Neural cell (in vitro differentiated cells): ENCODE results near the gene ADK. TPM values are rescaled to one million over a fixed set of nuclear protein-coding genes. Genes with fewer than 3 reads are reported as not detected.

ENCODE experiments used
- H2AFZ ChIP-seq: fragments of 200-600, 300-800 bp; sonication (generic), shearing (Covaris generic); 2 replicates; pipeline ENCODE4 v1.6.0; 2014; ENCODE audit warnings: low read depth, mild to moderate bottlenecking, antibody characterized with exemption, low read length, moderate library complexity
- H3F3A ChIP-seq: fragments of 200-600 bp; shearing (Covaris generic); 2 replicates; pipeline ENCODE4 v1.6.1; 2016; ENCODE audit warnings: mild to moderate bottlenecking, moderate library complexity, mixed read lengths, antibody characterized with exemption, low read length; ENCODE audit not compliant: insufficient read depth, poor library complexity, severe bottlenecking
- H3K27ac ChIP-seq: fragments of 200-600, 300-800 bp; sonication (generic), shearing (Covaris generic); 2 replicates; pipeline ENCODE4 v1.5.1; 2014; ENCODE audit warnings: mild to moderate bottlenecking, low read length, moderate library complexity
- H3K27me3 ChIP-seq: fragments of 300-800, 200-600 bp; sonication (generic), shearing (Covaris generic); 2 replicates; pipeline ENCODE4 v1.6.0; 2014; ENCODE audit warnings: mild to moderate bottlenecking, low read depth, low read length, moderate library complexity; ENCODE audit not compliant: insufficient read depth
- H3K36me3 ChIP-seq: fragments of 300-800, 200-600 bp; sonication (generic), shearing (Covaris generic); 2 replicates; pipeline ENCODE4 v1.5.1; 2014; ENCODE audit warnings: mild to moderate bottlenecking, antibody characterized with exemption, low read length, moderate library complexity; ENCODE audit not compliant: insufficient read depth
- H3K4me2 ChIP-seq: fragments of 300-800, 200-600 bp; sonication (generic), shearing (Covaris generic); 2 replicates; pipeline ENCODE4 v1.6.0; 2014; ENCODE audit warnings: mild to moderate bottlenecking, low read length
- H3K4me3 ChIP-seq: fragments of 300-800, 200-600 bp; sonication (generic), shearing (Covaris generic); 2 replicates; pipeline ENCODE4 v1.5.1; 2014; ENCODE audit warnings: mild to moderate bottlenecking, low read length, moderate library complexity
- H3K79me2 ChIP-seq: fragments of 200-600 bp; shearing (Covaris generic); replicated peaks from 2 replicates; pipeline ENCODE4 v1.6.0; 2014; ENCODE audit warnings: mild to moderate bottlenecking, low read length, moderate library complexity; ENCODE audit not compliant: insufficient read depth
- H3K9ac ChIP-seq: fragments of 300-800, 200-600 bp; sonication (generic), shearing (Covaris generic); 2 replicates; pipeline ENCODE4 v1.6.1; 2016; ENCODE audit warnings: mild to moderate bottlenecking, low read length, mixed read lengths
- H3K9me2 ChIP-seq: fragments of 200-600 bp; shearing (Covaris generic); 2 replicates; pipeline ENCODE4 v1.6.1; 2016; ENCODE audit warnings: mild to moderate bottlenecking, low read length, mixed read lengths; ENCODE audit not compliant: insufficient read depth
- H3K9me3 ChIP-seq: fragments of 200-600, 300-800 bp; sonication (generic), shearing (Covaris generic); 2 replicates; pipeline ENCODE4 v1.6.1; 2016; ENCODE audit warnings: mild to moderate bottlenecking, mixed run types, low read length, moderate library complexity, mixed read lengths
- H4K20me1 ChIP-seq: fragments of 200-600 bp; shearing (Covaris generic); 2 replicates; pipeline ENCODE4 v1.6.1; 2016; ENCODE audit warnings: mild to moderate bottlenecking, mixed run types; ENCODE audit not compliant: insufficient read depth
- EP300 ChIP-seq: fragments of 450-650 bp; conservative IDR thresholded peaks from 2 replicates; pipeline ENCODE4 v1.6.1; 2014; ENCODE audit warnings: antibody characterized with exemption, mild to moderate bottlenecking, moderate library complexity; ENCODE audit not compliant: poor library complexity, severe bottlenecking
- EZH2 ChIP-seq: fragments of 200-600, 300-800 bp; shearing (Covaris generic), sonication (generic); IDR thresholded peaks from 2 replicates; pipeline ENCODE4 v1.6.1; 2014; ENCODE audit warnings: antibody characterized with exemption, low read length, borderline replicate concordance, mild to moderate bottlenecking; ENCODE audit not compliant: insufficient read depth, poor library complexity, severe bottlenecking
- MXI1 ChIP-seq: fragments of 450-650 bp; conservative IDR thresholded peaks from 2 replicates; pipeline ENCODE4 v1.6.1; 2014; ENCODE audit warnings: antibody characterized with exemption, mild to moderate bottlenecking; ENCODE audit not compliant: poor library complexity, severe bottlenecking
- POLR2AphosphoS5 ChIP-seq: IDR thresholded peaks from 2 replicates; pipeline ENCODE4 v1.6.1; 2012
- RAD21 ChIP-seq: fragments of 450-650 bp; conservative IDR thresholded peaks from 2 replicates; pipeline ENCODE4 v1.6.1; 2014; ENCODE audit warnings: antibody characterized with exemption, mild to moderate bottlenecking, moderate library complexity
- SMC3 ChIP-seq: fragments of 450-650 bp; conservative IDR thresholded peaks from 2 replicates; pipeline ENCODE4 v1.6.1; 2014; ENCODE audit warnings: antibody characterized with exemption, mild to moderate bottlenecking, moderate library complexity; ENCODE audit not compliant: poor library complexity
- TAF1 ChIP-seq: IDR thresholded peaks from 2 replicates; pipeline ENCODE4 v1.6.1; 2012; ENCODE audit warnings: low read depth
- polyA plus RNA-seq: library from polyadenylated mRNA; depleted of rRNA; stranded (reverse); fragments of >200 nt; gene quantifications from 2 replicates; pipeline ENCODE4 v1.2.3, GENCODE V29; 2014
- TF ChIP-seq, protein P1 (sequence below): IDR thresholded peaks from 2 replicates; pipeline ENCODE4 v1.6.1; 2012; ENCODE audit warnings: borderline replicate concordance
- TF ChIP-seq, protein P2 (sequence below): fragments of 450-650 bp; IDR thresholded peaks from 2 replicates; pipeline ENCODE4 v1.5.1; 2014; ENCODE audit warnings: antibody characterized with exemption, mild to moderate bottlenecking, moderate library complexity; ENCODE audit not compliant: poor library complexity, severe bottlenecking

The ADK gene
- polyA plus RNA-seq, 1 donor from 2014 or later, result 19.5 TPM

DNA sequence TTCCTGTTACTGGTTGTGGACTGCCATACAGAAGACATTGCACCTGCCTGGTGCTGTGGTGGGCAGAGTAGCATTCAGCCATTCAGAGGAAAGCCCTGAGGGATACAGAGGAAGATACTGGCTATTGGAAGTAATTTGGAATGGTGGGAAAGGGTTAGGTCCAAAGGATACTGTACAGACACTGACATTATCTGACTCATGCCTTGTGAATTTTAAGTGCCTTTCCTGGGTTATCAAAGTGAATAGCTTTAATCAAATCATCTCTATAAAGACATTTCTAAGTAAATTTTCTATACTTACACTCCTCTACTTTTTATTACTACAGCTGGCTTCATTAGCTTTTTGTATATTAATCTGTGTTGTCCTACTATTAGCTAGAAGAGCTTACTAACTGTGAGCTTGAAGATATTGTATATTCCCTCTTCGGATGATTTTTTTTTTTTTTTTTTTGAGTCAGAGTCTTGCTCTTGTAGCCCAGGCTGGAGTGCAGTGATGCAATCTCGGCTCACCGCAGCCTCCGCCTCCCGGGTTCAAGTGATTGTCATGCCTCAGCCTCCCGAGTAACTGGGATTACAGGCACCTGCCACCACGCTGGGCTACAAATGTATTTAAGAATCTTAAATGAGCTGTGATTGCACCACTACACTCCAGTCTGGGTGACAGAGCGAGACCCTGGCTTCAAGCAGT is 186.5 kb downstream of the ADK start:
- Histone ChIP-seq H3K9ac (no peak overlapping the region), H3K27me3 (no peaks in the 10 kb centered on the region), H4K20me1 (no peaks in the 10 kb centered on the region), H3K36me3 (no peaks in the 10 kb centered on the region), H3K9me2 (no peaks in the 10 kb centered on the region), H3F3A (no peaks in the 10 kb centered on the region), H3K4me3 (no peak overlapping the region), H3K79me2 (no peaks in the 10 kb centered on the region), H2AFZ (no peak overlapping the region), H3K9me3 (no peaks in the 10 kb centered on the region), H3K27ac (no peak overlapping the region), H3K4me2 (no peak overlapping the region)
- TF ChIP-seq POLR2AphosphoS5 (no peak), TAF1 (no peak), EZH2 (no peak), RAD21 (no peak), SMC3 (no peak), EP300 (no peak), MXI1 (no peak)
- TF ChIP-seq, protein P1, sequence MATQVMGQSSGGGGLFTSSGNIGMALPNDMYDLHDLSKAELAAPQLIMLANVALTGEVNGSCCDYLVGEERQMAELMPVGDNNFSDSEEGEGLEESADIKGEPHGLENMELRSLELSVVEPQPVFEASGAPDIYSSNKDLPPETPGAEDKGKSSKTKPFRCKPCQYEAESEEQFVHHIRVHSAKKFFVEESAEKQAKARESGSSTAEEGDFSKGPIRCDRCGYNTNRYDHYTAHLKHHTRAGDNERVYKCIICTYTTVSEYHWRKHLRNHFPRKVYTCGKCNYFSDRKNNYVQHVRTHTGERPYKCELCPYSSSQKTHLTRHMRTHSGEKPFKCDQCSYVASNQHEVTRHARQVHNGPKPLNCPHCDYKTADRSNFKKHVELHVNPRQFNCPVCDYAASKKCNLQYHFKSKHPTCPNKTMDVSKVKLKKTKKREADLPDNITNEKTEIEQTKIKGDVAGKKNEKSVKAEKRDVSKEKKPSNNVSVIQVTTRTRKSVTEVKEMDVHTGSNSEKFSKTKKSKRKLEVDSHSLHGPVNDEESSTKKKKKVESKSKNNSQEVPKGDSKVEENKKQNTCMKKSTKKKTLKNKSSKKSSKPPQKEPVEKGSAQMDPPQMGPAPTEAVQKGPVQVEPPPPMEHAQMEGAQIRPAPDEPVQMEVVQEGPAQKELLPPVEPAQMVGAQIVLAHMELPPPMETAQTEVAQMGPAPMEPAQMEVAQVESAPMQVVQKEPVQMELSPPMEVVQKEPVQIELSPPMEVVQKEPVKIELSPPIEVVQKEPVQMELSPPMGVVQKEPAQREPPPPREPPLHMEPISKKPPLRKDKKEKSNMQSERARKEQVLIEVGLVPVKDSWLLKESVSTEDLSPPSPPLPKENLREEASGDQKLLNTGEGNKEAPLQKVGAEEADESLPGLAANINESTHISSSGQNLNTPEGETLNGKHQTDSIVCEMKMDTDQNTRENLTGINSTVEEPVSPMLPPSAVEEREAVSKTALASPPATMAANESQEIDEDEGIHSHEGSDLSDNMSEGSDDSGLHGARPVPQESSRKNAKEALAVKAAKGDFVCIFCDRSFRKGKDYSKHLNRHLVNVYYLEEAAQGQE, result no peak
- TF ChIP-seq, protein P2, sequence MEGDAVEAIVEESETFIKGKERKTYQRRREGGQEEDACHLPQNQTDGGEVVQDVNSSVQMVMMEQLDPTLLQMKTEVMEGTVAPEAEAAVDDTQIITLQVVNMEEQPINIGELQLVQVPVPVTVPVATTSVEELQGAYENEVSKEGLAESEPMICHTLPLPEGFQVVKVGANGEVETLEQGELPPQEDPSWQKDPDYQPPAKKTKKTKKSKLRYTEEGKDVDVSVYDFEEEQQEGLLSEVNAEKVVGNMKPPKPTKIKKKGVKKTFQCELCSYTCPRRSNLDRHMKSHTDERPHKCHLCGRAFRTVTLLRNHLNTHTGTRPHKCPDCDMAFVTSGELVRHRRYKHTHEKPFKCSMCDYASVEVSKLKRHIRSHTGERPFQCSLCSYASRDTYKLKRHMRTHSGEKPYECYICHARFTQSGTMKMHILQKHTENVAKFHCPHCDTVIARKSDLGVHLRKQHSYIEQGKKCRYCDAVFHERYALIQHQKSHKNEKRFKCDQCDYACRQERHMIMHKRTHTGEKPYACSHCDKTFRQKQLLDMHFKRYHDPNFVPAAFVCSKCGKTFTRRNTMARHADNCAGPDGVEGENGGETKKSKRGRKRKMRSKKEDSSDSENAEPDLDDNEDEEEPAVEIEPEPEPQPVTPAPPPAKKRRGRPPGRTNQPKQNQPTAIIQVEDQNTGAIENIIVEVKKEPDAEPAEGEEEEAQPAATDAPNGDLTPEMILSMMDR, result no peak

DNA sequence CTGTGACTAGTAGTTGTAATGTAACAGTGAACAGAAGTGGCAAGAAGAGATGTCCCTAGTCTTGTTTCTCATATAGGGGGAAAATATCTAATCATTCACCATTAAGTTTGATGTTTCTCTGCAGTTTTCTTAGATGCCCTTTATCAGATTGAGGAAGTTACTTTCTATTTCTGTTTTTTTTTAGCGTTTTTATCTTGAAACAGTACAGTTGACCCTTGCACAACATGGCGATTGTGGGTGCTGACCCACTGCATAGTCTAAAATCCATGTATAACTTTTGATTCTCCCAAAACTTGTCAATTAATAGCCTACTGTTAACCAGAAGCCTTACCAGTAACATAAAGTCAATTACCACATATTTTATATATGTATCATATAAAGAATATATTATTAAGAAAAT is 192.0 kb downstream of the ADK start:
- Histone ChIP-seq H3K27me3 (no peaks in the 10 kb centered on the region), H3K9me3 (no peaks in the 10 kb centered on the region), H3K9me2 (no peaks in the 10 kb centered on the region), H3F3A (no peaks in the 10 kb centered on the region), H3K4me2 (no peak overlapping the region), H2AFZ (no peak overlapping the region), H3K4me3 (no peak overlapping the region), H3K79me2 (no peaks in the 10 kb centered on the region), H3K27ac (no peak overlapping the region), H4K20me1 (no peaks in the 10 kb centered on the region), H3K9ac (no peak overlapping the region), H3K36me3 (no peaks in the 10 kb centered on the region)
- TF ChIP-seq SMC3, result no peak
- no peak for TF ChIP-seq RAD21
- TF ChIP-seq EP300, result no peak
